ENCODE results near the gene ASF1A.

GRCh38 chr6:118873239-118873638, 20.7 kb upstream of the ASF1A start:
- TF ChIP-seq FOS (IDR thresholded peaks at IDR 0.05; ENCODE audit: extremely low read depth, insufficient read length): no peak
- TF ChIP-seq ZBTB8A (IDR thresholded peaks at IDR 0.05; ENCODE audit: partially characterized antibody): no peak
- no peak for TF ChIP-seq SP1 (CRISPR knock-in tag; IDR thresholded peaks at IDR 0.05)
- TF ChIP-seq CBFA2T2 (conservative IDR thresholded peaks at IDR 0.05): no peak
- TF ChIP-seq KDM4B (IDR thresholded peaks at IDR 0.05; ENCODE audit: borderline replicate concordance in 2 of 2, low read depth in 1 of 2): no peak
- no peak for TF ChIP-seq ARID3A (IDR thresholded peaks at IDR 0.05; ENCODE audit: borderline replicate concordance, low read depth, low read length)
- no peak for TF ChIP-seq PCBP2 (IDR thresholded peaks at IDR 0.05; ENCODE audit: low read depth, low read length, poor library complexity, severe bottlenecking)
- no peak for TF ChIP-seq CEBPB (tag; IDR thresholded peaks at IDR 0.05)
